Heart left ventricle (tissue), 16 donors: ENCODE results near the gene SEMA6A. TPM values are rescaled to one million over a fixed set of nuclear protein-coding genes. Genes with fewer than 3 reads are reported as not detected.
A peak's percentile ranks its signal among the peaks of the same experiment; 100 is the strongest.

ENCODE experiments used
- ATAC-seq, 4 donors: fragments of 200-7000 bp; cut with Tn5 transposase; one replicate each; pipeline ENCODE4 v1.9.1; 2020 to 2022; ENCODE audit warnings: moderate library complexity in 4 of 4, mild to moderate bottlenecking in 3 of 4, moderate number of reproducible peaks in 1 of 4
- DNase-seq, 5 donors: peaks; one replicate each; pipeline ENCODE4 v3.0.0-alpha.2; 2020
- H3K27ac ChIP-seq, 12 donors: fragments of 200-600 bp; sonication (generic) in 4 of 12; one replicate each; pipeline versions ENCODE4 v1.5.0 to v1.8.0; 2016 to 2022; ENCODE audit warnings: mild to moderate bottlenecking in 2 of 12
- H3K27me3 ChIP-seq, 9 donors: fragments of 200-600 bp; sonication (generic) in 2 of 9; one replicate each; pipeline versions ENCODE4 v1.5.1 to v1.8.0; 2016 to 2022; ENCODE audit warnings: mild to moderate bottlenecking in 3 of 9
- H3K36me3 ChIP-seq, 9 donors: fragments of 200-600 bp; sonication (generic) in 2 of 9; one replicate each; pipeline versions ENCODE4 v1.5.0 to v1.8.0; 2018 to 2022; ENCODE audit warnings: mild to moderate bottlenecking in 2 of 9
- H3K4me1 ChIP-seq, 12 donors: fragments of 200-600 bp; sonication (generic) in 4 of 12; one replicate each; pipeline versions ENCODE4 v1.5.0 to v1.8.0; 2016 to 2022; ENCODE audit warnings: mild to moderate bottlenecking in 3 of 12
- H3K4me3 ChIP-seq, 12 donors: fragments of 200-600 bp; sonication (generic) in 4 of 12; one replicate each; pipeline versions ENCODE4 v1.5.0 to v1.8.0; 2017 to 2022; ENCODE audit warnings: mild to moderate bottlenecking in 9 of 12, moderate library complexity in 4 of 12
- H3K9me3 ChIP-seq, 12 donors: fragments of 200-600 bp; sonication (generic) in 4 of 12; one replicate each; pipeline versions ENCODE4 v1.5.0 to v1.8.0; 2016 to 2022; ENCODE audit warnings: mild to moderate bottlenecking in 1 of 12
- CTCF ChIP-seq, 12 donors: fragments of 200-600 bp; sonication (generic) in 4 of 12; IDR thresholded peaks; one replicate each; pipeline versions ENCODE4 v1.5.0 to v1.8.0; 2018 to 2022; ENCODE audit warnings: antibody characterized with exemption in 12 of 12, mild to moderate bottlenecking in 5 of 12
- POLR2A ChIP-seq, 2 donors: fragments of 450-650 bp; IDR thresholded peaks; one replicate each; pipeline ENCODE4 v1.6.1; 2017; ENCODE audit warnings: antibody characterized with exemption in 2 of 2, mild to moderate bottlenecking in 2 of 2, moderate library complexity in 2 of 2
- WGBS, 4 donors: extraction: QIAGEN DNeasy Blood & Tissue Kit in 2 of 4; methylation state at CpG; one replicate each; pipeline versions ENCODE4 v1.1.5 to v1.1.7; 2013 to 2018; 5-methylcytosine and 5-hydroxymethylcytosine counted together
- intact Hi-C, 10 donors: fragments of 100-400 bp; cut with DNase I; formaldehyde crosslinking; loops; one replicate each; pipeline versions ENCODE4 v1.11.1 to v1.14.2; 2022
- polyA plus RNA-seq, 2 donors: library from polyadenylated mRNA; stranded (reverse); fragments of 200-250 nt; gene quantifications; one replicate each; pipeline ENCODE4 v1.2.3, GENCODE V29; 2013
- total RNA-seq, 9 donors: library from RNA; depleted of rRNA in 2 of 9; stranded (reverse); fragments of >200 nt in 2 of 9; fragmentation: NEBNext Ultra II Directional in 3 of 9; extraction: Animal tissue kit (Norgen Biotek cat#: 25700) in 3 of 9; gene quantifications; one replicate each; pipeline versions ENCODE4 v1.1.0 to v1.2.4, GENCODE V29; 2016 to 2023
- donor health status: ischemic (EF 13 %, LVEDD 7.1; RV severe dilation, severe dysfunction).
- donor health status: healthy with polysubstance abuse.
- donor health status: DM: no; HTN: yes; CAD: no.
- donor health status: DM: no; HTN: no; CAD: no.
- donor health status: ischemic (EF 25% LVEDD 6.9; RV normal size, moderate dysfunction).
- donor health status: ischemic (EF 25% LVEDD 5.7; RV mildly dilated, moderate dysfunction).
- donor health status: healthy.
- donor health status: DM: yes; HTN: yes; CAD: no.
- donor health status: ischemic (EF 35%, LVEDD 5.7; RV mildly dilated, moderate dysfunction).
- donor health status: nonischemic (EF 11% LVEDD 7.7; RV severe dilation, severe dysfunction).
- donor health status: DM: yes; HTN: yes; CAD: no.
- donor health status: PGD.
- donor health status: ischemic (EF 29% LVEDD 5.4; RV normal size, mild dysfunction).
- donor health status: nonischemic (EF 23%, LVEDD 6.1; RV moderate dilation, normal function).

The SEMA6A gene
- total and polyA plus RNA-seq, 11 donors, result 2.2 to 12.7 (median 6.3) TPM

- no peak overlapping the region for H3K4me3 ChIP-seq
- TF ChIP-seq CTCF (IDR thresholded peaks at IDR 0.05), result no peak
- no peak for TF ChIP-seq POLR2A (IDR thresholded peaks at IDR 0.05)
- no peak overlapping the region for H3K27ac ChIP-seq
- DNase-seq (no peak), ATAC-seq (no peak)
- 95 to 100% (median 100%) methylated on average over 1 of the region's 1 CpG for WGBS, 4 donors
- intact Hi-C loops, result no loop called here
- no peaks in the 10 kb centered on the region for H3K36me3 ChIP-seq
- peaks cover 0 to 9% (median 0%) of the 10 kb centered on the region in 12 donors for H3K4me1 ChIP-seq
- no peaks in the 10 kb centered on the region for H3K27me3 ChIP-seq
- H3K9me3 ChIP-seq, result no peaks in the 10 kb centered on the region
Observed at GRCh38 chr5:116616876-116617275, 42.3 kb upstream of the SEMA6A start.

- Histone ChIP-seq H3K4me3 (no peak overlapping the region), H3K4me1 (peaks cover 0 to 9% (median 0%) of the 10 kb centered on the region in 12 donors), H3K36me3 (no peaks in the 10 kb centered on the region), H3K27me3 (no peaks in the 10 kb centered on the region), H3K9me3 (no peaks in the 10 kb centered on the region), H3K27ac (no peak overlapping the region)
- TF ChIP-seq POLR2A (IDR thresholded peaks at IDR 0.05) (no peak), CTCF (IDR thresholded peaks at IDR 0.05) (no peak)
- WGBS, 4 donors, result 70 to 76% (median 73%) methylated on average over 5 of the region's 5 CpGs
- peak in 1 of 4 donors; percentile 55 for ATAC-seq
- intact Hi-C loops, result no loop called here
- DNase-seq, result no peak
Observed at GRCh38 chr5:116614603-116614920, 39.9 kb upstream of the SEMA6A start.

- Histone ChIP-seq H3K9me3 (no peaks in the 10 kb centered on the region), H3K27ac (no peak overlapping the region), H3K36me3 (no peaks in the 10 kb centered on the region), H3K4me1 (peaks cover 0 to 9% (median 0%) of the 10 kb centered on the region in 12 donors), H3K4me3 (no peak overlapping the region), H3K27me3 (no peaks in the 10 kb centered on the region)
- no peak for DNase-seq
- intact Hi-C loops, result no loop called here
- no peak for ATAC-seq
- WGBS, 4 donors, result 73 to 76% (median 75%) methylated on average over 1 of the region's 1 CpG
- no peak for TF ChIP-seq POLR2A (IDR thresholded peaks at IDR 0.05)
- TF ChIP-seq CTCF (IDR thresholded peaks at IDR 0.05), result no peak
Observed at GRCh38 chr5:116613445-116613844, 38.8 kb upstream of the SEMA6A start.

- no peak overlapping the region for H3K27ac ChIP-seq
- ATAC-seq (no peak), DNase-seq (no peak)
- TF ChIP-seq POLR2A (IDR thresholded peaks at IDR 0.05), result no peak
- no peak for TF ChIP-seq CTCF (IDR thresholded peaks at IDR 0.05)
- no peaks in the 10 kb centered on the region for H3K9me3 ChIP-seq
- 87 to 96% (median 91%) methylated on average over 5 of the region's 5 CpGs for WGBS, 4 donors
- no peak overlapping the region for H3K4me3 ChIP-seq
- H3K27me3 ChIP-seq, result no peaks in the 10 kb centered on the region
- no peaks in the 10 kb centered on the region for H3K36me3 ChIP-seq
- H3K4me1 ChIP-seq, result peaks cover 0 to 9% (median 0%) of the 10 kb centered on the region in 12 donors
- intact Hi-C loops, result no loop called here
Observed at GRCh38 chr5:116612431-116612830, 37.8 kb upstream of the SEMA6A start.
